ENCODE results near the gene MED12L.

The MED12L gene

DNA sequence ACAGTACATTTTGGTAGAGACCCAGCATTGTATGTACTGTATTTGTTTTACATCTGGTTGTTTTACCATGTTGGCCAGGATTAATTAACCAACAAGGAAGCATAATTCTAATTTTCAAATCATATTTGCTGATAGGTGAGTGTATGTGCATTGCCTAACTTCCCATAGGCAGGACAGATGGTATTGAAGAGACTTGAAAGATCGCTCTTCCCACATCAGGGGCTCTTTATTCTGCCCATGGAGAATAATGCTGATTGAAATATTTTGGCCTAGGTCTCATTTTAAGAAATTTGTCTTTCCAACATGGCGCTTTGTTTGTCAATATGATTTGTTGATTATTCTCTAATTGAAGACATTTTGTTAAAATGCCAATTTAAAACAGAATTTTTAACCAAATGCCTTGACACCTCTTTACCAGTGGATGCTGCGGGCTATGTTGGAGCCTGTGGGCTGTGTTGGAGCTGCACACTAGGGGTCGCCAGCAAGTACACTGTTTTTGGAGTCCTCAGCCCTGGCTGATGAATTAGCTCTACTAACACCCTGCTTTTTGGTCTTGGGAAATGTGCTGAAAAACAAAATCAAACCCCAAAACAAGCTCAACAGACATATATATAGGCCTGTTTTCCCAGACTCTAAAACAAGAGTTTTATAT is 293.7 kb downstream of the MED12L start:
- no peak overlapping the region for H2AK5ac ChIP-seq (ENCODE audit: low read length)
- no peak overlapping the region for H3K56ac ChIP-seq (ENCODE audit: low read length)
- no peak overlapping the region for H3K4me3 ChIP-seq (ENCODE audit: low read length)
- H3K36me3 ChIP-seq (ENCODE audit: control insufficient read depth, insufficient read depth, low read length) = no peaks in the 10 kb centered on the region
- H4K8ac ChIP-seq (ENCODE audit: low read depth, low read length) = no peak overlapping the region
- H2BK120ac ChIP-seq (ENCODE audit: low read depth, low read length) = no peak overlapping the region
- H3K27me3 ChIP-seq (ENCODE audit: insufficient read depth, low read length, poor library complexity) = no peaks in the 10 kb centered on the region
- H3K4ac ChIP-seq (ENCODE audit: low read depth, low read length) = no peak overlapping the region
- H3K4me1 ChIP-seq (ENCODE audit: control insufficient read depth, low read depth, low read length) = no peaks in the 10 kb centered on the region
- H2BK5ac ChIP-seq (ENCODE audit: low read length) = no peak overlapping the region
- DNase-seq = peak; percentile 60
- no peak overlapping the region for H3K9ac ChIP-seq (ENCODE audit: low read length)
- no peak overlapping the region for H4K5ac ChIP-seq (ENCODE audit: low read length)
- H3K79me1 ChIP-seq (ENCODE audit: low read length) = no peaks in the 10 kb centered on the region
- WGBS (ENCODE audit: extremely low coverage, insufficient coverage, low lambda C conversion rate) = no CpG with 5 or more reads among the region's 4 CpGs
- no peak overlapping the region for H3K4me2 ChIP-seq (ENCODE audit: low read length)
- no peaks in the 10 kb centered on the region for H3K79me2 ChIP-seq (ENCODE audit: control insufficient read depth, insufficient read depth, low read length)
- H3K23ac ChIP-seq (ENCODE audit: low read length) = no peak overlapping the region
- no peak overlapping the region for H3K18ac ChIP-seq (ENCODE audit: low read length)
- no peak overlapping the region for H3K27ac ChIP-seq (ENCODE audit: low read depth, low read length)
- H2BK15ac ChIP-seq (replicated peaks; ENCODE audit: low read depth) = no peak overlapping the region

- Histone ChIP-seq H3K23ac (ENCODE audit: low read length) (no peak overlapping the region), H2BK5ac (ENCODE audit: low read length) (no peak overlapping the region), H4K5ac (ENCODE audit: low read length) (peak overlapping the region; percentile 71), H3K56ac (ENCODE audit: low read length) (no peak overlapping the region), H2BK15ac (replicated peaks; ENCODE audit: low read depth) (no peak overlapping the region), H3K4ac (ENCODE audit: low read depth, low read length) (no peak overlapping the region), H3K79me2 (ENCODE audit: control insufficient read depth, insufficient read depth, low read length) (no peaks in the 10 kb centered on the region), H2AK5ac (ENCODE audit: low read length) (no peak overlapping the region), H3K27me3 (ENCODE audit: insufficient read depth, low read length, poor library complexity) (no peaks in the 10 kb centered on the region), H3K9ac (ENCODE audit: low read length) (no peak overlapping the region), H3K36me3 (ENCODE audit: control insufficient read depth, insufficient read depth, low read length) (no peaks in the 10 kb centered on the region), H2BK120ac (ENCODE audit: low read depth, low read length) (no peak overlapping the region), H3K4me1 (ENCODE audit: control insufficient read depth, low read depth, low read length) (no peaks in the 10 kb centered on the region), H3K79me1 (ENCODE audit: low read length) (no peaks in the 10 kb centered on the region), H3K27ac (ENCODE audit: low read depth, low read length) (no peak overlapping the region), H4K8ac (ENCODE audit: low read depth, low read length) (no peak overlapping the region), H3K4me2 (ENCODE audit: low read length) (no peak overlapping the region), H3K4me3 (ENCODE audit: low read length) (no peak overlapping the region), H3K18ac (ENCODE audit: low read length) (no peak overlapping the region)
- no CpG with 5 or more reads among the region's 5 CpGs for WGBS (ENCODE audit: extremely low coverage, insufficient coverage, low lambda C conversion rate)
- DNase-seq = no peak
Measured at GRCh38 chr3:151382671-151383070, 297.2 kb downstream of the MED12L start.

DNA sequence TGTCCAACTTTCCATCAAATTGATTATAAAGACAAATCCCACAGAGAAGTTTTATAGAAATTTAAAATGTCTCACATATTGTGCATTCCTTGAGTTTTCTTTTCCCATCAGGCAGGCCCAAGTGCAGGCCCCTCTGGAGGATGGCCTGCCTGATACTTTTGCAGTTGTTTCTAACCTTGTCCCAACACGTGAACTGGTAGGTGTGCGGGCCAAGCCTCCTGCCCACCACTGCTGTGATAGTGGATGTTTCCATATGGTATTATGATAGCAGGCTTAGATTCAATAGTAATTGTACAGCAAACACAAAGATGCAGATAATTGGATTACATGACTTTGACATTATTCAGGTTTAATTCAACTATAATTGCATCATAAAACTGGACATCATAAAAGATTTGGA is 297.6 kb downstream of the MED12L start:
- no peak overlapping the region for H3K18ac ChIP-seq (ENCODE audit: low read length)
- no peak overlapping the region for H3K23ac ChIP-seq (ENCODE audit: low read length)
- H3K4me1 ChIP-seq (ENCODE audit: control insufficient read depth, low read depth, low read length) = no peaks in the 10 kb centered on the region
- H3K4me3 ChIP-seq (ENCODE audit: low read length) = no peak overlapping the region
- H2AK5ac ChIP-seq (ENCODE audit: low read length) = no peak overlapping the region
- no peak overlapping the region for H2BK15ac ChIP-seq (replicated peaks; ENCODE audit: low read depth)
- H3K27me3 ChIP-seq (ENCODE audit: insufficient read depth, low read length, poor library complexity) = no peaks in the 10 kb centered on the region
- no peak overlapping the region for H3K9ac ChIP-seq (ENCODE audit: low read length)
- no peak overlapping the region for H3K4me2 ChIP-seq (ENCODE audit: low read length)
- no peak overlapping the region for H4K8ac ChIP-seq (ENCODE audit: low read depth, low read length)
- no peak overlapping the region for H2BK120ac ChIP-seq (ENCODE audit: low read depth, low read length)
- no peaks in the 10 kb centered on the region for H3K36me3 ChIP-seq (ENCODE audit: control insufficient read depth, insufficient read depth, low read length)
- WGBS (ENCODE audit: extremely low coverage, insufficient coverage, low lambda C conversion rate) = no CpG with 5 or more reads among the region's 2 CpGs
- no peak overlapping the region for H3K4ac ChIP-seq (ENCODE audit: low read depth, low read length)
- no peaks in the 10 kb centered on the region for H3K79me1 ChIP-seq (ENCODE audit: low read length)
- no peak overlapping the region for H3K56ac ChIP-seq (ENCODE audit: low read length)
- no peak for DNase-seq
- H3K27ac ChIP-seq (ENCODE audit: low read depth, low read length) = no peak overlapping the region
- no peak overlapping the region for H2BK5ac ChIP-seq (ENCODE audit: low read length)
- H4K5ac ChIP-seq (ENCODE audit: low read length) = no peak overlapping the region
- no peaks in the 10 kb centered on the region for H3K79me2 ChIP-seq (ENCODE audit: control insufficient read depth, insufficient read depth, low read length)

DNA sequence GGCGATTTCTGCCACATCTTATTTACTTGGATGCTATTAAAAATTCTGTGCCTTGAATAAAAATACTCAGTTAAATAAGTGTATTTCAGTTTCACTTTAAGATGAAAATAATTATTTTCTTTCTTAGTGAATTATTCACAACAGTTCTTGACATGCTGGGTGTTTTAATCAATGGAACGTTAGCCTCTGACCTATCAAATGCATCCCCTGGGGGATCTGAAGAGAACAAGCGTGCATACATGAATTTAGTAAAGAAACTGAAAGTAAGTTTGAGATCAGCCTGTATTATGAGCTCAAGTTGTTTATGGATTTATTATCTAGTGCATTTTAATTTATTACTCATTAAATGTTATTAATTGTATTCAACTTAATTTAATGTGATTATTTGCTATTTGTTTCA is 298.5 kb downstream of the MED12L start:
- Histone ChIP-seq H2AK5ac (ENCODE audit: low read length) (no peak overlapping the region), H3K27me3 (ENCODE audit: insufficient read depth, low read length, poor library complexity) (no peaks in the 10 kb centered on the region), H3K4me1 (ENCODE audit: control insufficient read depth, low read depth, low read length) (no peaks in the 10 kb centered on the region), H3K4me2 (ENCODE audit: low read length) (no peak overlapping the region), H3K27ac (ENCODE audit: low read depth, low read length) (no peak overlapping the region), H3K23ac (ENCODE audit: low read length) (no peak overlapping the region), H2BK120ac (ENCODE audit: low read depth, low read length) (no peak overlapping the region), H3K79me1 (ENCODE audit: low read length) (no peaks in the 10 kb centered on the region), H3K9ac (ENCODE audit: low read length) (no peak overlapping the region), H3K36me3 (ENCODE audit: control insufficient read depth, insufficient read depth, low read length) (no peaks in the 10 kb centered on the region), H3K56ac (ENCODE audit: low read length) (no peak overlapping the region), H3K18ac (ENCODE audit: low read length) (no peak overlapping the region), H3K4me3 (ENCODE audit: low read length) (no peak overlapping the region), H2BK15ac (replicated peaks; ENCODE audit: low read depth) (no peak overlapping the region), H2BK5ac (ENCODE audit: low read length) (no peak overlapping the region), H3K4ac (ENCODE audit: low read depth, low read length) (no peak overlapping the region), H4K8ac (ENCODE audit: low read depth, low read length) (no peak overlapping the region), H3K79me2 (ENCODE audit: control insufficient read depth, insufficient read depth, low read length) (no peaks in the 10 kb centered on the region), H4K5ac (ENCODE audit: low read length) (no peak overlapping the region)
- no CpG with 5 or more reads among the region's 3 CpGs for whole genome bisulfite sequencing (ENCODE audit: extremely low coverage, insufficient coverage, low lambda C conversion rate)
- DNase-seq = no peak

GRCh38 chr3:151384741-151385174 is 299.3 kb downstream of the MED12L start, which contains the start of gene P2RY12:
Gene P2RY12, minus strand, starts transcription at chr3:151384753. Its CDS starts 45,908 bp downstream, at chr3:151338845.
- H3K4ac ChIP-seq (ENCODE audit: low read depth, low read length) = no peak within 1 kb of the TSS
- no peak within 1 kb of the TSS for H2BK15ac ChIP-seq (replicated peaks; ENCODE audit: low read depth)
- H3K56ac ChIP-seq (ENCODE audit: low read length) = no peak within 1 kb of the TSS
- H3K79me1 ChIP-seq (ENCODE audit: low read length) = no peaks in the 10 kb centered on the region
- no CpG with 5 or more reads among the region's 4 CpGs for WGBS (ENCODE audit: extremely low coverage, insufficient coverage, low lambda C conversion rate)
- no peak within 1 kb of the TSS for H2BK120ac ChIP-seq (ENCODE audit: low read depth, low read length)
- H3K9ac ChIP-seq (ENCODE audit: low read length) = no peak within 1 kb of the TSS
- H3K27ac ChIP-seq (ENCODE audit: low read depth, low read length) = no peak within 1 kb of the TSS
- H3K4me1 ChIP-seq (ENCODE audit: control insufficient read depth, low read depth, low read length) = no peaks in the 10 kb centered on the region
- no peak within 1 kb of the TSS for H3K4me3 ChIP-seq (ENCODE audit: low read length)
- no peak for DNase-seq
- no peaks in the 10 kb centered on the region for H3K27me3 ChIP-seq (ENCODE audit: insufficient read depth, low read length, poor library complexity)
- no peak within 1 kb of the TSS for H3K4me2 ChIP-seq (ENCODE audit: low read length)
- no peak within 1 kb of the TSS for H3K18ac ChIP-seq (ENCODE audit: low read length)
- H2AK5ac ChIP-seq (ENCODE audit: low read length) = no peak within 1 kb of the TSS
- H3K23ac ChIP-seq (ENCODE audit: low read length) = no peak within 1 kb of the TSS
- no peak within 1 kb of the TSS for H4K8ac ChIP-seq (ENCODE audit: low read depth, low read length)
- H2BK5ac ChIP-seq (ENCODE audit: low read length) = no peak within 1 kb of the TSS
- H3K79me2 ChIP-seq (ENCODE audit: control insufficient read depth, insufficient read depth, low read length) = no peaks in the 10 kb centered on the region
- H4K5ac ChIP-seq (ENCODE audit: low read length) = no peak within 1 kb of the TSS
- H3K36me3 ChIP-seq (ENCODE audit: control insufficient read depth, insufficient read depth, low read length) = no peaks in the 10 kb centered on the region

DNA sequence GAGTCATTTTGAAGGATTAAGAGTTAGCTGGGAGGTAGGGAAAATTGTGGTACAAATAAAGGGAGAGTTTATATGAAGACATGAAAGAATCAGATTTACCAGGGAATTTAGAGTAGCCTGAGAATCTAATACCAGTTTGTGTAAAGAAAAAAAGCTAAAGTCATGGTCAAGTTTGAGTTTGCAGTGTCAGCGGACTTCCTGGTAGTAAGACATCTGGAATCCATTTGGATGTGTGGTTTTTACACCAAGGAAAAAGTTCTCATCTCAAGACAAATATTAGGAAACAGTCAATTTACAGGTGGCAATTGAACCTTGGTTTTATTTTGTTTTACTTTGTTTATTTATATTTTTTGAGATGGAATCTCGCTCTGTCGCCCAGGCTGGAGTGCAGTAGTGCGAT is 300.6 kb downstream of the MED12L start:
- Histone ChIP-seq H2BK15ac (replicated peaks; ENCODE audit: low read depth) (no peak overlapping the region), H3K23ac (ENCODE audit: low read length) (no peak overlapping the region), H3K79me2 (ENCODE audit: control insufficient read depth, insufficient read depth, low read length) (no peaks in the 10 kb centered on the region), H2BK5ac (ENCODE audit: low read length) (no peak overlapping the region), H3K79me1 (ENCODE audit: low read length) (no peaks in the 10 kb centered on the region), H2BK120ac (ENCODE audit: low read depth, low read length) (no peak overlapping the region), H3K56ac (ENCODE audit: low read length) (no peak overlapping the region), H3K4ac (ENCODE audit: low read depth, low read length) (no peak overlapping the region), H2AK5ac (ENCODE audit: low read length) (no peak overlapping the region), H3K9ac (ENCODE audit: low read length) (no peak overlapping the region), H3K4me1 (ENCODE audit: control insufficient read depth, low read depth, low read length) (no peaks in the 10 kb centered on the region), H3K27me3 (ENCODE audit: insufficient read depth, low read length, poor library complexity) (no peaks in the 10 kb centered on the region), H3K36me3 (ENCODE audit: control insufficient read depth, insufficient read depth, low read length) (no peaks in the 10 kb centered on the region), H3K4me2 (ENCODE audit: low read length) (no peak overlapping the region), H4K5ac (ENCODE audit: low read length) (no peak overlapping the region), H4K8ac (ENCODE audit: low read depth, low read length) (no peak overlapping the region), H3K27ac (ENCODE audit: low read depth, low read length) (no peak overlapping the region), H3K4me3 (ENCODE audit: low read length) (no peak overlapping the region), H3K18ac (ENCODE audit: low read length) (no peak overlapping the region)
- no CpG with 5 or more reads among the region's 4 CpGs for WGBS (ENCODE audit: extremely low coverage, insufficient coverage, low lambda C conversion rate)
- no peak for DNase-seq
